Activated gamma-delta T cell treated with Interleukin-2 at 50 U/mL for 16 hours (primary cell): Measurements from ENCODE around the gene BCL11B.
"Not testable (repeated sequence)": the region's sequence is repeated elsewhere in the genome, so short reads cannot be mapped to it uniquely, and the experiment has no call there.

ENCODE experiments used
- DNase-seq: peaks from one replicate; pipeline ENCODE4 v3.0.0-alpha.2; 2020

Gene BCL11B

GRCh38 chr14:99236386-99237138 is 35.4 kb downstream of the BCL11B start:
- no peak for DNase-seq

- no peak for DNase-seq
Measured at GRCh38 chr14:99235582-99236320, 36.2 kb downstream of the BCL11B start.

GRCh38 chr14:99234961-99235571 is 36.9 kb downstream of the BCL11B start:
- DNase-seq: peak; percentile 52

GRCh38 chr14:99234355-99234754 is 37.6 kb downstream of the BCL11B start:
- DNase-seq: no peak

- no peak for DNase-seq
Measured at GRCh38 chr14:99233222-99234035, 38.6 kb downstream of the BCL11B start.

- no peak for DNase-seq
Measured at GRCh38 chr14:99232714-99233214, 39.2 kb downstream of the BCL11B start.

- peak; percentile 31 for DNase-seq
Measured at GRCh38 chr14:99231850-99232713, 39.9 kb downstream of the BCL11B start.

GRCh38 chr14:99231161-99231849 is 40.7 kb downstream of the BCL11B start:
- no peak for DNase-seq

- peak; percentile 79 for DNase-seq
Measured at GRCh38 chr14:99230208-99231151, 41.5 kb downstream of the BCL11B start.

GRCh38 chr14:99229654-99230207 is 42.3 kb downstream of the BCL11B start:
- DNase-seq: peak; percentile 45

GRCh38 chr14:99228760-99229159 is 43.2 kb downstream of the BCL11B start:
- not testable (repeated sequence) for DNase-seq

- DNase-seq: no peak
Measured at GRCh38 chr14:99226687-99227086, 45.3 kb downstream of the BCL11B start.

GRCh38 chr14:99225436-99226203 is 46.4 kb downstream of the BCL11B start:
- DNase-seq: no peak

- DNase-seq: no peak
Measured at GRCh38 chr14:99224948-99225347, 47.0 kb downstream of the BCL11B start.

- no peak for DNase-seq
Measured at GRCh38 chr14:99224116-99224910, 47.7 kb downstream of the BCL11B start.

GRCh38 chr14:99221445-99221844 is 50.6 kb downstream of the BCL11B start:
- DNase-seq: no peak

GRCh38 chr14:99217066-99217955 is 54.7 kb downstream of the BCL11B start:
- no peak for DNase-seq
